Measurements from ENCODE around the gene UBE2V1. TPM values are rescaled to one million over a fixed set of nuclear protein-coding genes. Genes with fewer than 3 reads are reported as not detected.

Gene UBE2V1
- total and polyA plus RNA-seq, 12 donors, result 61.9 to 113 (median 88.6) TPM

- H3K4me1 ChIP-seq, result peaks cover 0 to 51% (median 29%) of the 10 kb centered on the region in 9 donors
- no peaks in the 10 kb centered on the region for H3K27me3 ChIP-seq
- DNase-seq, result no peak
- H3K9me3 ChIP-seq, result peaks cover 0 to 5% (median 0%) of the 10 kb centered on the region in 11 donors
- H3K27ac ChIP-seq, result peak overlapping the region in 1 of 10 donors; percentile 87
- H3K4me3 ChIP-seq, result no peak overlapping the region
- ATAC-seq, result no peak
- 92 to 97% methylated on average over 10 of the region's 10 CpGs for WGBS, 2 donors
- no peak for TF ChIP-seq CTCF (IDR thresholded peaks at IDR 0.05)
- no peaks in the 10 kb centered on the region for H3K36me3 ChIP-seq
- intact Hi-C loops (cut with DNase I), result no loop called here
Measured at GRCh38 chr20:50049442-50050026, 63.4 kb downstream of the UBE2V1 start.

- 77 to 79% methylated on average over 16 of the region's 16 CpGs for WGBS, 2 donors
- no peak for TF ChIP-seq CTCF (IDR thresholded peaks at IDR 0.05)
- DNase-seq (peak in 1 of 2 donors; percentile 31), ATAC-seq (peak in 5 of 8 donors; percentile 21 to 53 (median 33))
- peak overlapping the region in 6 of 10 donors; percentile 67 to 89 (median 78) for H3K27ac ChIP-seq
- H3K36me3 ChIP-seq, result no peaks in the 10 kb centered on the region
- H3K4me3 ChIP-seq, result no peak overlapping the region
- H3K27me3 ChIP-seq, result no peaks in the 10 kb centered on the region
- H3K4me1 ChIP-seq, result peaks cover 0 to 55% (median 28%) of the 10 kb centered on the region in 9 donors
- peaks cover 0 to 5% (median 0%) of the 10 kb centered on the region in 11 donors for H3K9me3 ChIP-seq
- intact Hi-C loops (cut with DNase I), result no loop called here
Measured at GRCh38 chr20:50048420-50049166, 64.4 kb downstream of the UBE2V1 start.

GRCh38 chr20:50044353-50044960 lies 68.5 kb downstream of the UBE2V1 start:
- ATAC-seq, result no peak
- Histone ChIP-seq H3K4me1 (peaks cover 0 to 53% (median 23%) of the 10 kb centered on the region in 9 donors), H3K27ac (no peak overlapping the region), H3K27me3 (no peaks in the 10 kb centered on the region), H3K4me3 (no peak overlapping the region), H3K36me3 (no peaks in the 10 kb centered on the region), H3K9me3 (peaks cover 0 to 5% (median 0%) of the 10 kb centered on the region in 11 donors)
- intact Hi-C loops (cut with DNase I), result no loop called here
- WGBS, 2 donors, result 82 to 90% methylated on average over 5 of the region's 5 CpGs
- no peak for TF ChIP-seq CTCF (IDR thresholded peaks at IDR 0.05)
- no peak for DNase-seq

- no peak for ATAC-seq
- TF ChIP-seq CTCF (IDR thresholded peaks at IDR 0.05), result no peak
Measured at GRCh38 chr20:50043573-50044352, 69.2 kb downstream of the UBE2V1 start.

More at GRCh38 chr20:50043573-50044352, 69.2 kb downstream of the UBE2V1 start:
- intact Hi-C loops (cut with DNase I), result no loop called here
- WGBS, 2 donors, result 93 to 95% methylated on average over 22 of the region's 22 CpGs
- H3K36me3 ChIP-seq, result no peaks in the 10 kb centered on the region
- no peak overlapping the region for H3K27ac ChIP-seq
- peaks cover 0 to 5% (median 0%) of the 10 kb centered on the region in 11 donors for H3K9me3 ChIP-seq
- DNase-seq, result no peak
- H3K4me1 ChIP-seq, result peaks cover 0 to 46% (median 23%) of the 10 kb centered on the region in 9 donors
- no peak overlapping the region for H3K4me3 ChIP-seq
- no peaks in the 10 kb centered on the region for H3K27me3 ChIP-seq

Data from heart right ventricle (tissue), 16 donors.